ENCODE data around the gene SLC26A1. TPM values are rescaled to one million over a fixed set of nuclear protein-coding genes. Genes with fewer than 3 reads are reported as not detected.

Gene SLC26A1
- total RNA-seq, 1 experiment from 2014 or later, result 0.22 TPM

GRCh38 chr4:956531-957230 lies 36.5 kb downstream of the SLC26A1 start:
- ChIA-PET RAD21 (ENCODE audit: low non-redundant PET in 1 of 2, low total read pairs in 2 of 2, uncharacterized antibody in 2 of 2, unreplicated experiment in 2 of 2) (no interaction called here), CTCF (no interaction called here)

GRCh38 chr4:955931-956381 lies 37.2 kb downstream of the SLC26A1 start:
- Histone ChIP-seq H3K27me3 (ENCODE audit: insufficient read depth, low read length) (no peaks in the 10 kb centered on the region), H3K4me3 (replicated peaks in 1 of 2; ENCODE audit: low read depth in 1 of 2, low read length in 2 of 2) (no peak overlapping the region), H3K9me2 (ENCODE audit: insufficient read depth) (no peaks in the 10 kb centered on the region), H3K4me2 (ENCODE audit: low read length) (no peak overlapping the region), H3K9me3 (ENCODE audit: control insufficient read depth in 1 of 2, insufficient read depth in 1 of 2, low read depth in 1 of 2, low read length in 2 of 2) (no peaks in the 10 kb centered on the region), H3K36me3 (ENCODE audit: control insufficient read depth in 1 of 2, insufficient read depth in 2 of 2, low read length in 2 of 2) (no peaks in the 10 kb centered on the region), H2AFZ (ENCODE audit: low read depth, low read length, poor library complexity, severe bottlenecking) (no peak overlapping the region), H4K20me1 (ENCODE audit: insufficient read depth) (no peaks in the 10 kb centered on the region), H3K27ac (ENCODE audit: low read depth, low read length) (no peak overlapping the region), H3K4me1 (ENCODE audit: control insufficient read depth in 1 of 2, insufficient read depth in 2 of 2, low read length in 2 of 2) (no peaks in the 10 kb centered on the region), H3K9ac (ENCODE audit: low read length) (no peak overlapping the region), H3K79me2 (ENCODE audit: insufficient read depth, low read length) (no peaks in the 10 kb centered on the region; the same call in 1 of the 2 replicates)
- TF ChIP-seq JUND (IDR thresholded peaks at IDR 0.05) (no peak), TCF7L2 (IDR thresholded peaks at IDR 0.05; ENCODE audit: borderline replicate concordance, extremely low read depth, insufficient read depth, insufficient read length) (no peak), RAD21 (IDR thresholded peaks at IDR 0.05; ENCODE audit: low read depth) (no peak), ATF3 (IDR thresholded peaks at IDR 0.05) (no peak), FOSL1 (IDR thresholded peaks at IDR 0.05; ENCODE audit: low read depth) (no peak), EGR1 (IDR thresholded peaks at IDR 0.05; ENCODE audit: low read depth) (no peak), REST (IDR thresholded peaks at IDR 0.05; ENCODE audit: low read depth) (no peak)
- POLR2A ChIA-PET, result no interaction called here
- ATAC-seq (no peak), DNase-seq (ENCODE audit: low read depth, low spot score) (no peak)
- RAD21 ChIA-PET (ENCODE audit: low non-redundant PET in 1 of 2, low total read pairs in 2 of 2, uncharacterized antibody in 2 of 2, unreplicated experiment in 2 of 2), result no interaction called here
- intact Hi-C loops (cut with micrococcal nuclease), result no loop called here
- CTCF ChIA-PET, result no interaction called here
- BruUV-seq (replicated peaks), result no TSS peak

More at GRCh38 chr4:956531-957230, 36.5 kb downstream of the SLC26A1 start:
- TF ChIP-seq ZFX (IDR thresholded peaks at IDR 0.05), result no peak
- TF ChIP-seq SP1 (IDR thresholded peaks at IDR 0.05; ENCODE audit: low read depth), result no peak
- Histone ChIP-seq H3K27ac (ENCODE audit: low read depth, low read length) (no peak overlapping the region), H3K4me1 (ENCODE audit: control insufficient read depth in 1 of 2, insufficient read depth in 2 of 2, low read length in 2 of 2) (no peaks in the 10 kb centered on the region), H3K9ac (ENCODE audit: low read length) (no peak overlapping the region), H3K27me3 (ENCODE audit: insufficient read depth, low read length) (no peaks in the 10 kb centered on the region), H3K36me3 (ENCODE audit: control insufficient read depth in 1 of 2, insufficient read depth in 2 of 2, low read length in 2 of 2) (no peaks in the 10 kb centered on the region), H3K4me2 (ENCODE audit: low read length) (no peak overlapping the region), H2AFZ (ENCODE audit: low read depth, low read length, poor library complexity, severe bottlenecking) (no peak overlapping the region), H3K9me3 (ENCODE audit: control insufficient read depth in 1 of 2, insufficient read depth in 1 of 2, low read depth in 1 of 2, low read length in 2 of 2) (no peaks in the 10 kb centered on the region), H3K79me2 (ENCODE audit: insufficient read depth, low read length) (no peaks in the 10 kb centered on the region; the same call in 1 of the 2 replicates), H3K9me2 (ENCODE audit: insufficient read depth) (no peaks in the 10 kb centered on the region), H3K4me3 (replicated peaks in 1 of 2; ENCODE audit: low read depth in 1 of 2, low read length in 2 of 2) (no peak overlapping the region), H4K20me1 (ENCODE audit: insufficient read depth) (no peaks in the 10 kb centered on the region)
- POLR2A ChIA-PET, result no interaction called here
- BruUV-seq (replicated peaks), result no TSS peak
- intact Hi-C loops (cut with micrococcal nuclease), result no loop called here
- no peak for DNase-seq (ENCODE audit: low read depth, low spot score)
- no peak for ATAC-seq
